WTC11 (cell line): Measurements from ENCODE around the gene PDZRN4.

ENCODE experiments used
- CREB1 ChIP-seq: sonication (generic); formaldehyde crosslinking; IDR thresholded peaks from 2 replicates; pipeline ENCODE4 v1.8.0; 2023; ENCODE audit warnings: mild to moderate bottlenecking, missing genetic modification reagents
- CTCF ChIP-seq: fragments of 200-600 bp; IDR thresholded peaks from 2 replicates; pipeline ENCODE4 v1.8.0; 2022; ENCODE audit warnings: antibody characterized with exemption
- ELF4 ChIP-seq: sonication (generic); formaldehyde crosslinking; IDR thresholded peaks from 2 replicates; pipeline ENCODE4 v1.8.1; 2022; ENCODE audit warnings: low read depth, mild to moderate bottlenecking, moderate library complexity, missing genetic modification reagents
- ESRRA ChIP-seq: sonication (generic); formaldehyde crosslinking; IDR thresholded peaks from 2 replicates; pipeline ENCODE4 v1.8.1; 2022; ENCODE audit warnings: mild to moderate bottlenecking, missing genetic modification reagents, borderline replicate concordance
- ETV6 ChIP-seq: sonication (generic); formaldehyde crosslinking; IDR thresholded peaks from 2 replicates; pipeline ENCODE4 v1.8.1; 2022; ENCODE audit warnings: mild to moderate bottlenecking, missing genetic modification reagents
- GABPB1 ChIP-seq: sonication (generic); formaldehyde crosslinking; IDR thresholded peaks from 2 replicates; pipeline ENCODE4 v1.8.1; 2023; ENCODE audit warnings: mild to moderate bottlenecking, missing genetic modification reagents
- SP1 ChIP-seq: sonication (generic); formaldehyde crosslinking; conservative IDR thresholded peaks from 2 replicates; pipeline ENCODE4 v1.8.1; 2022; ENCODE audit warnings: missing genetic modification reagents
- ZBTB21 ChIP-seq: sonication (generic); formaldehyde crosslinking; IDR thresholded peaks from 2 replicates; pipeline ENCODE4 v1.8.1; 2023; ENCODE audit warnings: mild to moderate bottlenecking, missing genetic modification reagents, borderline replicate concordance
- ZNF121 ChIP-seq: sonication (generic); formaldehyde crosslinking; IDR thresholded peaks from 2 replicates; pipeline ENCODE4 v1.8.0; 2023; ENCODE audit warnings: missing genetic modification reagents
- ZNF416 ChIP-seq: fragments of 250-450 bp; sonication (Bioruptor Pico); IDR thresholded peaks from 2 replicates; pipeline ENCODE4 v1.9.0; 2021; ENCODE audit warnings: mild to moderate bottlenecking, inconsistent platforms
- TF ChIP-seq, protein P1 (sequence below): sonication (generic); formaldehyde crosslinking; IDR thresholded peaks from 2 replicates; pipeline ENCODE4 v1.8.0; 2022; ENCODE audit warnings: missing genetic modification reagents
- TF ChIP-seq, protein P2 (sequence below): sonication (generic); formaldehyde crosslinking; IDR thresholded peaks from 2 replicates; pipeline ENCODE4 v1.8.1; 2022; ENCODE audit warnings: low read depth, missing genetic modification reagents, borderline replicate concordance

DNA sequence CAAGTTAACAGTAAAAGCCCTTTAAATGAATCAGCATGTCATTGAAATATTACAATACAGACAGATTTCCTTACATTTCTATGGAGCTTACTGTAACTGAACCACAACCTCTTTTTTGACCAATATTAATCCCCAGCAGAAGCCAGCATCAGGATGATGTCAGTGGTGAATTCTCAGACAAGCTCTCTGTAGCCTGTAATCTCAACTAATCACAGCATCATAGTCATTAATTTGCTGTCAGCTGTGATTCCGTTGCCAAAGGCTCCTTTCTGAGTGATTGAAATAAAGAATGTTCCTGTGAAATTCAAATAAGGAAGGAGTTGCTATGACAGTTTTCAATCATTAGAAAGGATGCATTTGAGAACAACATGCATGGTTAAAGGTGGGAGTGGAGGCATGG is 323.1 kb downstream of the PDZRN4 start:
- TF ChIP-seq ZNF121 (CRISPR knock-in tag) (no peak), CTCF (no peak), ESRRA (no peak), ZNF416 (CRISPR knock-in tag) (no peak), SP1 (no peak), ETV6 (no peak), ELF4 (no peak), CREB1 (CRISPR knock-in tag) (no peak), ZBTB21 (CRISPR knock-in tag) (no peak), GABPB1 (no peak)
- TF ChIP-seq, protein P1, sequence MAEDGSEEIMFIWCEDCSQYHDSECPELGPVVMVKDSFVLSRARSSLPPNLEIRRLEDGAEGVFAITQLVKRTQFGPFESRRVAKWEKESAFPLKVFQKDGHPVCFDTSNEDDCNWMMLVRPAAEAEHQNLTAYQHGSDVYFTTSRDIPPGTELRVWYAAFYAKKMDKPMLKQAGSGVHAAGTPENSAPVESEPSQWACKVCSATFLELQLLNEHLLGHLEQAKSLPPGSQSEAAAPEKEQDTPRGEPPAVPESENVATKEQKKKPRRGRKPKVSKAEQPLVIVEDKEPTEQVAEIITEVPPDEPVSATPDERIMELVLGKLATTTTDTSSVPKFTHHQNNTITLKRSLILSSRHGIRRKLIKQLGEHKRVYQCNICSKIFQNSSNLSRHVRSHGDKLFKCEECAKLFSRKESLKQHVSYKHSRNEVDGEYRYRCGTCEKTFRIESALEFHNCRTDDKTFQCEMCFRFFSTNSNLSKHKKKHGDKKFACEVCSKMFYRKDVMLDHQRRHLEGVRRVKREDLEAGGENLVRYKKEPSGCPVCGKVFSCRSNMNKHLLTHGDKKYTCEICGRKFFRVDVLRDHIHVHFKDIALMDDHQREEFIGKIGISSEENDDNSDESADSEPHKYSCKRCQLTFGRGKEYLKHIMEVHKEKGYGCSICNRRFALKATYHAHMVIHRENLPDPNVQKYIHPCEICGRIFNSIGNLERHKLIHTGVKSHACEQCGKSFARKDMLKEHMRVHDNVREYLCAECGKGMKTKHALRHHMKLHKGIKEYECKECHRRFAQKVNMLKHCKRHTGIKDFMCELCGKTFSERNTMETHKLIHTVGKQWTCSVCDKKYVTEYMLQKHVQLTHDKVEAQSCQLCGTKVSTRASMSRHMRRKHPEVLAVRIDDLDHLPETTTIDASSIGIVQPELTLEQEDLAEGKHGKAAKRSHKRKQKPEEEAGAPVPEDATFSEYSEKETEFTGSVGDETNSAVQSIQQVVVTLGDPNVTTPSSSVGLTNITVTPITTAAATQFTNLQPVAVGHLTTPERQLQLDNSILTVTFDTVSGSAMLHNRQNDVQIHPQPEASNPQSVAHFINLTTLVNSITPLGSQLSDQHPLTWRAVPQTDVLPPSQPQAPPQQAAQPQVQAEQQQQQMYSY (CRISPR knock-in tag): no peak
- TF ChIP-seq, protein P2, sequence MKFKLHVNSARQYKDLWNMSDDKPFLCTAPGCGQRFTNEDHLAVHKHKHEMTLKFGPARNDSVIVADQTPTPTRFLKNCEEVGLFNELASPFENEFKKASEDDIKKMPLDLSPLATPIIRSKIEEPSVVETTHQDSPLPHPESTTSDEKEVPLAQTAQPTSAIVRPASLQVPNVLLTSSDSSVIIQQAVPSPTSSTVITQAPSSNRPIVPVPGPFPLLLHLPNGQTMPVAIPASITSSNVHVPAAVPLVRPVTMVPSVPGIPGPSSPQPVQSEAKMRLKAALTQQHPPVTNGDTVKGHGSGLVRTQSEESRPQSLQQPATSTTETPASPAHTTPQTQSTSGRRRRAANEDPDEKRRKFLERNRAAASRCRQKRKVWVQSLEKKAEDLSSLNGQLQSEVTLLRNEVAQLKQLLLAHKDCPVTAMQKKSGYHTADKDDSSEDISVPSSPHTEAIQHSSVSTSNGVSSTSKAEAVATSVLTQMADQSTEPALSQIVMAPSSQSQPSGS (CRISPR knock-in tag): no peak
